ENCODE measurements around the gene IDI1. TPM values are rescaled to one million over a fixed set of nuclear protein-coding genes. Genes with fewer than 3 reads are reported as not detected.
"Not testable (repeated sequence)": the region's sequence is repeated elsewhere in the genome, so short reads cannot be mapped to it uniquely, and the experiment has no call there.

IDI1 gene
- total RNA-seq, 1 donor from 2014 or later, result 47.4 TPM

DNA sequence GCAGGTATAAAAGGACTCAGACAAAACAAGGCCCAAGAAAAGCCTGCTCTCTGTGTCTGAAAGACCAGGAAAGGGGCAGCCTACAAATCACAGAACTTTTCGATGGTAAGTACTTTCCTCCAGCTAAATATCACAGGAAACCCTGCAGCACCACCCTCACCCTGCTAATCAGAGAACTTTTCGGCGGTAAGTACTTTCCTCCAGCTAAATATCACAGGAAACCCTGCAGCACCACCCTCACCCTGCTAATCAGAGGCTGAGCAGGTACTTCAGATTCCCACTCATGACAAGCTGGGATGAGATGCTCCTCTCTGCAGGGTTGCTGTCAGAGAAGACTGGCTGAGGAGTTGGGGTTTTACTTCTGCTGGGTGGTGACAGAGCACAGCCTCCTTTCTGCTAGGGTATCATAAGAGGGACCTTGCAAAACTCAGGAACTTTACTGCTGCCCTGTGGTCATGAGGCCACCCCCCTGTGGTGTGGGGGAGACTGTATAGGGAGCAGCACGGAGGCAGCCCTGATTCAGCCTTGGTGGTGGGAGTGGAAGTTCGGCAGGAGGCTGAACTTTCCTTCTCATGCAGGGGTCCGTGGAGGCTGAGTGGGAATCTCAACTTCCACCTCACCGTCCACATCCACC lies 14.4 kb upstream of the IDI1 start:
- DNase-seq (ENCODE audit: low read depth), result no peak

GRCh38 chr10:1061930-1062774 lies 13.2 kb upstream of the IDI1 start:
- DNase-seq (ENCODE audit: low read depth), result no peak

DNA sequence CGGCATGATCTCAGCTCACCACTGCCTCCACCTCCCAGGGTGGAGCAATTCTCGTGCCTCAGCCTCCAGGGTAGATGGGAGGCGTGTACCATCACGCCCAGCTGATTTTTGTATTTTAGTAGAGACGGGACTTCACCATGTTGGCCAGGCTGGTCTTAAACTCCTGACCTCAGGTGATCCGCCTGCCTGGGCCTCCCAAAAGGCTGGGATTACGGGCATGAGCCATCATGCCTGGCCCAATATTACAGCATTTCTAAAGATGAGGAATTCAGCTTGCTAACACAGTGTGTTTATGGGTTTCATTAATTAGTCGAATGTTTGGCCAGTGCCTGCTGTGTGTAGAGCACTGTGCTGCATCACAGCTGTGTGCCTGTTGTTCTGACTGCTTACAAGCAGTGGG lies 11.0 kb upstream of the IDI1 start:
- DNase-seq (ENCODE audit: low read depth), result no peak

DNA sequence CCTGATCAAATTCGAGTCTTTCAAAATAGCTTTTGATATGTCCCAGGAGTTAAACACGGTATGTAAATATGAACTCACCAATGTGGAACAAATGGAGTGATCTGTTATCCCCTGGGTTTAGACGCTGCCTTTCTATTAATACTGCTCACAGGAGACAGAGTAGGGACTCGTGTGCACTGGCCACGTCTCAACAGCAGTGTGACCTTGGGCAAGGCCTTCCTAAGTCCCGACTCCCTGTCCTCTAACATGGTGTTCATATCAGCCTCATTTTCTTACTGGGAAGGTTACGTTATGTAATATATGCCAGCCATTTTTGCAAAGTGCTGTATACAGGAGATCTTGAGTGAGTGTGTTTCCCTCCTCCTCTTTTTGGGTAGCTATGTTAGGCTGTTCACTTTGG lies 9.1 kb upstream of the IDI1 start:
- no peak for DNase-seq (ENCODE audit: low read depth)

DNA sequence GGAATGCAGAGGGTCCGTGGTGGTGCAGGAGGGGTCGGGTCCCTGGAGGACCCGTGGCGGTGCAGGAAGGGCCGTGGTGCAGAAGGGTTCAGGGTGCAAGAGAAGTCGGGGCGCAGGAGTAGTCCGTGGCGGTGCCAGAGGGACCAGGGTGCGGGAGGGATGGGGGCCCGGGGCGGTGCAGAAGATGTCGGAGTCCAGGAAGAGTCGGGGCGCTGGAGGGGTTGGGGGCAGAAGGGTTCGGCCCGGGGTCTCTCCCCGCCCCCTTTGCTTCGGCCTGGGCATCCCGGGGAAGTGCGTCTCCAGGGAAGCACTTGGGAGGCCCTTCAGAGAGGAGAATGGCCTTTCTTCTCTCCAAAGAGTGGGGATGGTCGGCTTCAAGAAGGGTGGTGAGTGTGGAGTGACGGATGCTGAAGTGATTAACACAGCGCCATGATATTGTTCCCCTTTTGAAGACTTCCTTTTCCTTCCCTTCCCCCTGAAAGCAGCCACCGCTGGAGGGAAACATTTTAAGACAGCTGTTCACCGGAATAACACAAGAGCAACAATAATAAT lies 8.3 kb upstream of the IDI1 start:
- no peak for DNase-seq (ENCODE audit: low read depth)

DNA sequence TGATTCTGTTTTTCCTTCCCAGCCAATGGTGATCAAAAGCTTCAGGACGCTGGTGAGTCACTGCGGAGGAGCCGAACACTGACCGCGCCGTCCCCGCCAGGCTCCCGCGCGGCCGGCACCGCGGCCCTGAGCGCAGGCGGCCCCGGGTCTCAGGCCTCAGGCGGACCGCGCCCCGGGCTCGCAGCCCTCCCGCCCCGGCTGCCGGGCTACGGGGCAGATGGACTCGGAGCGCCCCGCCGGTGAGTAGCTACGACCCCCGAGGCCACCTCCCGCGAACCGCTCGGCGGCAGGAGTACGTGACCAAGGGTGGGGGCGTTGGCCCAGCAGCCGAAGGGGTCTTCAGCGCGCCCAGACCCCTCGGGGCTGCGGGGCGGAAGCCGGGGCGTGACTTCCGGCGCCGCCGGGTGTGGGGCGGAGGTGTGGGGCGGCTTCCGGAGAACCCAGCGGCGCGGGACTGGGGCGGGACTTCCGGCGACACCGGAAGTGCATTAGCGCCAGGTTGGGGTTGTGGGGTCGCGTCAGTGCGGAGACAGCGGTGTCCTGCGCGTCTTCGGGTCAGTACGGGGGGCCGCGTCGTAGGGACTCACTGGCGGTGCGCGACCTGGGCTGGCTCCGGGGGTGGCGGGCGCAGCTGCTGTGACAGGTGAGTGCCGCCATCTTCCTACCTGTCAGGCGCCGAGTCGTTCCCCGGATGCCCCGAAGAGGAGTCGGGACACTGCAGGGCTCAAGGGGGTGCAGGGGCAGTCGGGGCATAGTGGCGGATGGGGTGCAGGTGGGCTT lies 7.6 kb upstream of the IDI1 start, which contains the start of gene WDR37:
Gene WDR37, plus strand, starts transcription at position 60 of the 780 bp plus-strand sequence. CDS start 15,771 bp downstream, outside the sequence.
- peak; percentile 89 for DNase-seq (ENCODE audit: low read depth)

- DNase-seq (ENCODE audit: low read depth), result no peak
Measured at GRCh38 chr10:1054684-1055083, 5.8 kb upstream of the IDI1 start.

- DNase-seq (ENCODE audit: low read depth), result no peak
Measured at GRCh38 chr10:1050554-1050953, 1.6 kb upstream of the IDI1 start.

DNA sequence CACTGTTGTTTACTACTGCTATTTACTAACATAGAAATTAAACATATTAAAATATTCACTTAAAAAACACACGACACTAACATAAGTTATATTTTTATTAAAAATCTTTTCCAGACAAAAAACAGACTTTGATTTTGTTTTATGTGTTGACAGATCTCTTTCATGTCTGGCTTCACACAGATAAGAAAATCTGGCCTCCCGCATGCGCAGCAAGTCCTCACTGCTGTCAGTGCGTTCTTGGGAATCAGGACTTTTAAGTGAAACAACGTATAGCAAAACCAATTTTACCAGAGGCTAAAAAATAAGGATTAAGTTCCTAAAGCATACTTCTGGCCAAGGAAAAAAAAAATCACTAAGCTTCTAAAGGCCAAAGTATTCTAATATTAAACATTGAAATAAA lies 1.2 kb upstream of the IDI1 start:
- DNase-seq (ENCODE audit: low read depth), result no peak

GRCh38 chr10:1049425-1049958 lies 573 bp upstream of the IDI1 start:
- DNase-seq (ENCODE audit: low read depth), result peak; percentile 31

- no peak for DNase-seq (ENCODE audit: low read depth)
Measured at GRCh38 chr10:1048349-1048731, 579 bp downstream of the IDI1 start.

DNA sequence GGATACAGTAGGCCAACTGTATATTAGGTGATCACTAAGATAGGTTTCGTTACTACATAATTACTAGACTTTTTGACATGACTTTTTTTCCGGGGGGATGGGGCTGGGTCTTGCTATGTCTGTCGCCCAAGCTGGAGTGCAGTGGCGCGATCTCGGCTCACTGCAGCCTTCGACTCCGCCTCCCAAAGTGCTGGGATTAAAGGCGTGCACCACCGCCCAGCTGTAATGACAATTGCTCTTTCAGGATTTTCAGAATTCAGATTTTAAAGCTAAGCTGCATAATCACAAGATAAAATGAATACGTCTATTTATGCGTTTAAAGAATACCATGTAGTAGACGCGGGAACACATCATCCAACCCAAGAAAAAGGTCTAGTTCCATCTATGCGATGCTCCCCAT lies 982 bp downstream of the IDI1 start:
- no peak for DNase-seq (ENCODE audit: low read depth)

DNA sequence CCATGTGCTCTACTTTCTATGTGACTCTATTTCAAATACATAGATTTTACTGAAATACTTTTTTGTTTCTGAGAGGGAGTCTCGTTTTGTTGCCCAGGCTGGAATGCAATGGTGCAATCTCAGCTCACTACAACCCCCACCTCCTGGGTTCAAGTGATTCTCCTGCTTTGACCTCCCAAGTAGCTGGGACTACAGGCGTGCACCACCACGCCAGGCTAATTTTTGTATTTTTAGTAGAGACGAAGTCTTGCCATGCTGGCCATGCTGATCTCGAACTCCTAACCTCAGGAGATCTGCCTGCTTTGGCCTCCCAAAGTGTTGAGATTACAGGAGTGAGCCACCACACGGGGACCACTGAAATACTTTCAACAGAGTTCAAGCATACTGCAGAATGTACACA lies 3.5 kb downstream of the IDI1 start:
- no peak for DNase-seq (ENCODE audit: low read depth)

- no peak for DNase-seq (ENCODE audit: low read depth)
Measured at GRCh38 chr10:1044964-1045363, 4.0 kb downstream of the IDI1 start.

- no peak for DNase-seq (ENCODE audit: low read depth)
Measured at GRCh38 chr10:1044146-1044545, 4.8 kb downstream of the IDI1 start.

DNA sequence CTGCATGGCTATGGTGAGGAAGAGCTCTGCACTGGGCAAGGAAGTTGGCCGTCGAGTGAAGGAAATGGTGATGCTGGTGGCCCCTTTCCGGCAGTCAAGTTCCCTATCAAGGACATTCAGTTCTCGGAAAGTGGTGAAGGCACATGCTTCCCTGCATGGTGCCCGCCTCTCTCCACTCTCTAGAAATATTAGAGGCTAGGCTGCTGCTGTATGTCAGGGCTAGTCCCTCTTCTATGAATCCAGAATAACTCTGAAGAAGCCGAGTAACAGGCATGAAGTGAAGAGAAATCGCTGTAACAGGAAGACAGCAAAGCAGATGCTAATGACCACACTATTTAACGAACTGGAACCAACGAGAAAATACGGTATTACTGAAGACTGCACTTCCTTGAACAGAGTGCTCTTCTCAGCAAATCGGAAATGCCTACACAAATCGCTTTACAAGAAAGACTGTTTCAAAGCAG lies 5.4 kb downstream of the IDI1 start:
- DNase-seq (ENCODE audit: low read depth), result peak; percentile 28

DNA sequence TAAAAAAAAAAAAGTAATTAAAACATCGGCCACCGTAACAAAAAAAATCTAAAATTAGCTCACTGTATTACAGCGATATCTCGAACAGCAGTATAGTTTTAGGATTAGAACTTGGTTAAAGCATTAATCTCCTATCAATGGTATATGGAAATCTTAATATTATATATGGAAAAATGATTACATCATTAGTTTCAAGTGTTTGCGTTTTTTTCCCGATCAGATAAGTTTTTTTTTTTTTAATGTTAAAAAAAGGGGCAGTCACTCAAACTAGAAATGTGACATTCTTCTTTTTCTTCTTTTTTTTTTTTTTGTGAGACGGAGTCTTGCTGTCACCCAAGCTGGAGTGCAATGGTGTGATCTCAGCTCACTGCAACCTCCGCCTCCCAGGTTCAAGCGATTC lies 7.4 kb downstream of the IDI1 start:
- no peak for DNase-seq (ENCODE audit: low read depth)

DNA sequence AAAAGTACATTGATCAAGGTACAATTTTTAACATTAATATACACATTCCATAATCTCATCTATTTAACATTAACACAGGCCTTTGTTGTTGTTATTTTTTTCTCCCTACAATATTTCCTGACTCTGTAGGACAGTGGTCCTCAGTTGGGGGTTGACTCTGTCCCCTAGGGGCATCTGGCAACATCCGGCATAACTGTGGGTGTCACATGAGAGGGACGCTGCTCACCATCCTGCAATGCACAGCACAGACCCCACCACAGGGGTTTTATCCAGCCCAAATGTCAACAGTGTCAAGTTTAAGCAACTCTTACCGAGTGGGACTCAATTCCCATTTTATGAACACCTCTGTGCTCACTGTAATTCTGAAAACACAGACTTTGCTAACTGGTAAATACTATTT lies 8.8 kb downstream of the IDI1 start:
- DNase-seq (ENCODE audit: low read depth), result no peak

- DNase-seq (ENCODE audit: low read depth), result not testable (repeated sequence)
Measured at GRCh38 chr10:1038769-1039168, 10.2 kb downstream of the IDI1 start.

DNA sequence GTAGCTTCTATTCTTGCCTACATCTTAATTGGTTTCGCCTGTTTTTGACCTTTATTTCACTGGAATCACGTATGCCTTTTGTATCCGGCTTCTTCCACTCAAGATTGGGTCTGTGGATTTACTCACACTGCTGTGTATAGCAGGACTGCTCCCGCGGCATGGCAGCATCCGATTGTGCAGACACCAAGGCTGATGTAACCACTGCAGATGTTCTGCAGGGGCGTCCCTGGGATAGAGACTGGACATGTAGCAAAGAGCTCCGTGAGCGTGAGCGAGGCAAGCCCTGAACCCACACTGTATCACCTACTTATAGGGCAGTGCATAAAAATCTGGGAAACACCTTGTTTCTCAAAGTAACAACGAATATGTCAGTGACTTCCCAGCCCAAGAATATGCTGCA lies 11.8 kb downstream of the IDI1 start:
- no peak for DNase-seq (ENCODE audit: low read depth)

DNA sequence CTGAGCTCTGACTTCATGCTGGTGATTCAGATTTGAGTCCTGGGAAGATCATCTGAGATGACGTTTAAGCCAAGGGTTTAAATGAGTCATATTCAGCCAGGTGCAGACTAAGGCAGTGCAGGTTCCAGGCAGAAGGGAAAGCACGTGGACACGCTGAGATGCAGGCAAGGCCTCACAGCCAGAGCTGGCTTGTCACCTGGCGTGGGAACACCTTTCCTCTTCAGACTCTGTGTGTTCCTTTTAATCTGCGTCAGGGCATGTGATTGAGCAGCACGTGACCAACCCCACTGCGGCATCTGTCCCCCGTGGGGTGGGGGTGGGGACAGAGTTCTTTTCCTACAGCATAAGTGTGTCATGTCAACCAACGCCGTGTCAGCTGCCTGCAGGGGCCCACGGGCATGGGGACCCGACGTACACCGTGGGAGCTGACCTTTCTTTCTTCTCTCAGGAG lies 12.6 kb downstream of the IDI1 start:
- peak; percentile 90 for DNase-seq (ENCODE audit: low read depth)

GRCh38 chr10:1035201-1035600 lies 13.7 kb downstream of the IDI1 start:
- DNase-seq (ENCODE audit: low read depth), result no peak

Measured in renal cortical epithelial cell (primary cell).